ENCODE data around the gene WDPCP.

GRCh38 chr2:63514237-63514716 is 74.0 kb downstream of the WDPCP start:
- TF ChIP-seq, protein P1, sequence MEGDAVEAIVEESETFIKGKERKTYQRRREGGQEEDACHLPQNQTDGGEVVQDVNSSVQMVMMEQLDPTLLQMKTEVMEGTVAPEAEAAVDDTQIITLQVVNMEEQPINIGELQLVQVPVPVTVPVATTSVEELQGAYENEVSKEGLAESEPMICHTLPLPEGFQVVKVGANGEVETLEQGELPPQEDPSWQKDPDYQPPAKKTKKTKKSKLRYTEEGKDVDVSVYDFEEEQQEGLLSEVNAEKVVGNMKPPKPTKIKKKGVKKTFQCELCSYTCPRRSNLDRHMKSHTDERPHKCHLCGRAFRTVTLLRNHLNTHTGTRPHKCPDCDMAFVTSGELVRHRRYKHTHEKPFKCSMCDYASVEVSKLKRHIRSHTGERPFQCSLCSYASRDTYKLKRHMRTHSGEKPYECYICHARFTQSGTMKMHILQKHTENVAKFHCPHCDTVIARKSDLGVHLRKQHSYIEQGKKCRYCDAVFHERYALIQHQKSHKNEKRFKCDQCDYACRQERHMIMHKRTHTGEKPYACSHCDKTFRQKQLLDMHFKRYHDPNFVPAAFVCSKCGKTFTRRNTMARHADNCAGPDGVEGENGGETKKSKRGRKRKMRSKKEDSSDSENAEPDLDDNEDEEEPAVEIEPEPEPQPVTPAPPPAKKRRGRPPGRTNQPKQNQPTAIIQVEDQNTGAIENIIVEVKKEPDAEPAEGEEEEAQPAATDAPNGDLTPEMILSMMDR (IDR thresholded peaks at IDR 0.05), result no peak
- TF ChIP-seq, protein P2, sequence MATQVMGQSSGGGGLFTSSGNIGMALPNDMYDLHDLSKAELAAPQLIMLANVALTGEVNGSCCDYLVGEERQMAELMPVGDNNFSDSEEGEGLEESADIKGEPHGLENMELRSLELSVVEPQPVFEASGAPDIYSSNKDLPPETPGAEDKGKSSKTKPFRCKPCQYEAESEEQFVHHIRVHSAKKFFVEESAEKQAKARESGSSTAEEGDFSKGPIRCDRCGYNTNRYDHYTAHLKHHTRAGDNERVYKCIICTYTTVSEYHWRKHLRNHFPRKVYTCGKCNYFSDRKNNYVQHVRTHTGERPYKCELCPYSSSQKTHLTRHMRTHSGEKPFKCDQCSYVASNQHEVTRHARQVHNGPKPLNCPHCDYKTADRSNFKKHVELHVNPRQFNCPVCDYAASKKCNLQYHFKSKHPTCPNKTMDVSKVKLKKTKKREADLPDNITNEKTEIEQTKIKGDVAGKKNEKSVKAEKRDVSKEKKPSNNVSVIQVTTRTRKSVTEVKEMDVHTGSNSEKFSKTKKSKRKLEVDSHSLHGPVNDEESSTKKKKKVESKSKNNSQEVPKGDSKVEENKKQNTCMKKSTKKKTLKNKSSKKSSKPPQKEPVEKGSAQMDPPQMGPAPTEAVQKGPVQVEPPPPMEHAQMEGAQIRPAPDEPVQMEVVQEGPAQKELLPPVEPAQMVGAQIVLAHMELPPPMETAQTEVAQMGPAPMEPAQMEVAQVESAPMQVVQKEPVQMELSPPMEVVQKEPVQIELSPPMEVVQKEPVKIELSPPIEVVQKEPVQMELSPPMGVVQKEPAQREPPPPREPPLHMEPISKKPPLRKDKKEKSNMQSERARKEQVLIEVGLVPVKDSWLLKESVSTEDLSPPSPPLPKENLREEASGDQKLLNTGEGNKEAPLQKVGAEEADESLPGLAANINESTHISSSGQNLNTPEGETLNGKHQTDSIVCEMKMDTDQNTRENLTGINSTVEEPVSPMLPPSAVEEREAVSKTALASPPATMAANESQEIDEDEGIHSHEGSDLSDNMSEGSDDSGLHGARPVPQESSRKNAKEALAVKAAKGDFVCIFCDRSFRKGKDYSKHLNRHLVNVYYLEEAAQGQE (IDR thresholded peaks at IDR 0.05; ENCODE audit: low read depth, low read length), result no peak
- TF ChIP-seq EZH2phosphoT487 (IDR thresholded peaks at IDR 0.05; ENCODE audit: borderline replicate concordance, low read depth) (no peak), RFX5 (IDR thresholded peaks at IDR 0.05; ENCODE audit: low read length) (no peak), POLR2AphosphoS5 (IDR thresholded peaks at IDR 0.05; ENCODE audit: low read depth, low read length) (no peak), CHD2 (IDR thresholded peaks at IDR 0.05; ENCODE audit: low read length, partially characterized antibody) (no peak), MXI1 (IDR thresholded peaks at IDR 0.05; ENCODE audit: low read depth, low read length) (no peak), RXRA (IDR thresholded peaks at IDR 0.05; ENCODE audit: borderline replicate concordance, low read depth) (no peak), RAD21 (IDR thresholded peaks at IDR 0.05; ENCODE audit: low read length) (no peak), FOXJ3 (CRISPR knock-in tag; IDR thresholded peaks at IDR 0.05) (no peak)
- TF ChIP-seq, protein P3, sequence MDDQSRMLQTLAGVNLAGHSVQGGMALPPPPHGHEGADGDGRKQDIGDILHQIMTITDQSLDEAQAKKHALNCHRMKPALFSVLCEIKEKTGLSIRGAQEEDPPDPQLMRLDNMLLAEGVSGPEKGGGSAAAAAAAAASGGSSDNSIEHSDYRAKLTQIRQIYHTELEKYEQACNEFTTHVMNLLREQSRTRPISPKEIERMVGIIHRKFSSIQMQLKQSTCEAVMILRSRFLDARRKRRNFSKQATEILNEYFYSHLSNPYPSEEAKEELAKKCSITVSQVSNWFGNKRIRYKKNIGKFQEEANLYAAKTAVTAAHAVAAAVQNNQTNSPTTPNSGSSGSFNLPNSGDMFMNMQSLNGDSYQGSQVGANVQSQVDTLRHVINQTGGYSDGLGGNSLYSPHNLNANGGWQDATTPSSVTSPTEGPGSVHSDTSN (IDR thresholded peaks at IDR 0.05), result no peak
- TF ChIP-seq, protein P4, sequence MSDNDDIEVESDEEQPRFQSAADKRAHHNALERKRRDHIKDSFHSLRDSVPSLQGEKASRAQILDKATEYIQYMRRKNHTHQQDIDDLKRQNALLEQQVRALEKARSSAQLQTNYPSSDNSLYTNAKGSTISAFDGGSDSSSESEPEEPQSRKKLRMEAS (IDR thresholded peaks at IDR 0.05; ENCODE audit: low read depth), result no peak
